Liver (tissue), 9 donors: ENCODE measurements around the gene DNAH2. TPM values are rescaled to one million over a fixed set of nuclear protein-coding genes. Genes with fewer than 3 reads are reported as not detected.

ENCODE experiments used
- DNase-seq: peaks from one replicate; pipeline ENCODE4 v3.0.0-alpha.2; 2017; ENCODE audit warnings: low spot score
- H3K27ac ChIP-seq, 2 donors: one replicate each; pipeline ENCODE4 v1.7.0; 2013; ENCODE audit warnings: inconsistent platforms in 2 of 2, low read length in 2 of 2, control low read depth in 1 of 2, low read depth in 1 of 2, mild to moderate bottlenecking in 1 of 2
- H3K27me3 ChIP-seq, 4 donors: one replicate each; pipeline versions ENCODE4 v1.6.1 to v1.7.0; 2013; ENCODE audit warnings: low read length in 3 of 4, inconsistent platforms in 1 of 4, mild to moderate bottlenecking in 1 of 4, moderate library complexity in 1 of 4; ENCODE audit not compliant: control insufficient read depth in 4 of 4, insufficient read depth in 4 of 4
- H3K36me3 ChIP-seq, 4 donors: one replicate each; pipeline versions ENCODE4 v1.6.1 to v1.7.0; 2013; ENCODE audit warnings: low read length in 3 of 4, mild to moderate bottlenecking in 3 of 4, low read depth in 1 of 4, moderate library complexity in 1 of 4; ENCODE audit not compliant: control insufficient read depth in 4 of 4, insufficient read depth in 3 of 4
- H3K4me1 ChIP-seq, 4 donors: one replicate each; pipeline versions ENCODE4 v1.6.1 to v1.7.0; 2013; ENCODE audit warnings: low read length in 3 of 4, mild to moderate bottlenecking in 3 of 4, moderate library complexity in 1 of 4; ENCODE audit not compliant: control insufficient read depth in 4 of 4, insufficient read depth in 4 of 4
- H3K4me3 ChIP-seq, 3 donors: one replicate each; pipeline versions ENCODE4 v1.6.1 to v1.7.0; 2013; ENCODE audit warnings: low read length in 3 of 3, control low read depth in 1 of 3, low read depth in 1 of 3, mild to moderate bottlenecking in 1 of 3
- H3K9ac ChIP-seq, 2 donors: one replicate each; pipeline ENCODE4 v1.7.0; 2013; ENCODE audit warnings: low read length in 2 of 2, mild to moderate bottlenecking in 2 of 2, moderate library complexity in 2 of 2, control low read depth in 1 of 2, low read depth in 1 of 2
- H3K9me3 ChIP-seq, 4 donors: one replicate each; pipeline versions ENCODE4 v1.6.1 to v1.7.0; 2013; ENCODE audit warnings: low read length in 3 of 4; ENCODE audit not compliant: control insufficient read depth in 4 of 4
- CTCF ChIP-seq: fragments of 150-350 bp; IDR thresholded peaks from 2 replicates; pipeline ENCODE4 v1.5.1; 2017; ENCODE audit warnings: improper control_type of control experiment, low read depth, low read length; ENCODE audit not compliant: missing input control
- FOXA2 ChIP-seq: IDR thresholded peaks from 2 replicates; pipeline ENCODE4 v1.6.1; 2016; ENCODE audit warnings: antibody characterized with exemption
- GABPA ChIP-seq, 2 donors: IDR thresholded peaks in 1 of 2; conservative IDR thresholded peaks in 1 of 2; 2 replicates each; pipeline ENCODE4 v1.6.1; 2016; ENCODE audit warnings: antibody characterized with exemption in 2 of 2, mild to moderate bottlenecking in 1 of 2, moderate library complexity in 1 of 2
- JUND ChIP-seq, 2 donors: IDR thresholded peaks; 2 replicates each; pipeline ENCODE4 v1.6.1; 2016; ENCODE audit warnings: antibody characterized with exemption in 2 of 2
- RAD21 ChIP-seq, 2 donors: IDR thresholded peaks; 2 replicates each; pipeline ENCODE4 v1.6.1; 2016; ENCODE audit warnings: antibody characterized with exemption in 2 of 2, mild to moderate bottlenecking in 2 of 2
- TAF1 ChIP-seq: conservative IDR thresholded peaks from 2 replicates; pipeline ENCODE4 v1.6.1; 2016; ENCODE audit warnings: antibody characterized with exemption, mild to moderate bottlenecking
- YY1 ChIP-seq: IDR thresholded peaks from 2 replicates; pipeline ENCODE4 v1.6.1; 2016; ENCODE audit warnings: antibody characterized with exemption, mild to moderate bottlenecking
- WGBS: extraction: QIAGEN DNeasy Blood & Tissue Kit; methylation state at CpG from one replicate; pipeline ENCODE4 v1.1.7; 2013; 5-methylcytosine and 5-hydroxymethylcytosine counted together
- polyA plus RNA-seq, 2 donors: library from polyadenylated mRNA; stranded (reverse) in 1 of 2; unstranded in 1 of 2; fragments of 200-250 nt in 1 of 2; fragments of >200 nt in 1 of 2; fragmentation: Nextera tagmentation in 1 of 2; extraction: Ambion mirVana in 1 of 2; gene quantifications; one replicate each; pipeline versions ENCODE4 v1.2.1 to v1.2.3, GENCODE V29; 2013 to 2015
- total RNA-seq, 2 donors: library from RNA; depleted of rRNA; stranded (reverse); fragments of >200 nt; gene quantifications; one replicate each; pipeline ENCODE4 v1.2.3, GENCODE V29; 2014
- donor health status: healthy.
- donor health status: healthy.
- donor health status: healthy.
- donor health status: healthy.
- donor health status: healthy.

Gene DNAH2
- total and polyA plus RNA-seq, 4 donors, result under 0.01 to 0.25 (median 0.05) TPM

GRCh38 chr17:7882068-7882467 lies 164.5 kb downstream of the DNAH2 start:
- H3K4me1 ChIP-seq, result peaks cover 0 to 17% (median 16%) of the 10 kb centered on the region in 4 donors

GRCh38 chr17:7882629-7883028 lies 165.1 kb downstream of the DNAH2 start:
- Histone ChIP-seq H3K27me3 (no peaks in the 10 kb centered on the region), H3K27ac (no peak overlapping the region), H3K4me3 (no peak overlapping the region), H3K36me3 (no peaks in the 10 kb centered on the region), H3K4me1 (peaks cover 0 to 22% (median 21%) of the 10 kb centered on the region in 4 donors), H3K9me3 (no peaks in the 10 kb centered on the region), H3K9ac (no peak overlapping the region)
- no peak for DNase-seq
- WGBS, result 92% methylated on average over 3 of the region's 3 CpGs
- TF ChIP-seq FOXA2, result no peak
- no peak for TF ChIP-seq RAD21 (IDR thresholded peaks at IDR 0.05)
- TF ChIP-seq YY1, result no peak
- TF ChIP-seq TAF1, result no peak
- no peak for TF ChIP-seq CTCF

More at GRCh38 chr17:7882068-7882467, 164.5 kb downstream of the DNAH2 start:
- DNase-seq, result no peak
- Histone ChIP-seq H3K9ac (no peak overlapping the region), H3K9me3 (no peaks in the 10 kb centered on the region), H3K27ac (no peak overlapping the region), H3K36me3 (no peaks in the 10 kb centered on the region), H3K27me3 (no peaks in the 10 kb centered on the region), H3K4me3 (no peak overlapping the region)
- WGBS, result 76% methylated on average over 7 of the region's 7 CpGs
- TF ChIP-seq FOXA2 (no peak), JUND (IDR thresholded peaks at IDR 0.05) (no peak), GABPA (IDR thresholded peaks at IDR 0.05 in 1 of 2, conservative IDR thresholded peaks at IDR 0.05 in 1 of 2) (no peak)

Other genes starting within 250 kb of the DNAH2 start
- gene ZBTB4, start 238.1 kb upstream of the DNAH2 start, total RNA-seq, result 1 to 10 TPM; 4.6 to 6.0 TPM
- gene ZBTB4, start 238.1 kb upstream of the DNAH2 start, polyA plus RNA-seq, result 1 to 10 TPM; 1.5 to 5.7 TPM
- gene SLC35G6, start 236.3 kb upstream of the DNAH2 start, total RNA-seq, result not detected
- not detected for gene SLC35G6, start 236.3 kb upstream of the DNAH2 start, polyA plus RNA-seq
- 10 to 100 TPM; 53.5 to 54.4 TPM for gene POLR2A, start 233.4 kb upstream of the DNAH2 start, total RNA-seq
- gene POLR2A, start 233.4 kb upstream of the DNAH2 start, polyA plus RNA-seq, result 10 to 100 TPM; 13.3 to 16.2 TPM
- gene TNFSF12, start 168.7 kb upstream of the DNAH2 start, total RNA-seq, result 1 to 10 TPM; 4.2 to 5.7 TPM
- 10 to 100 TPM in 1 of 2 donors, 1 to 10 TPM in 1; 5.2 to 13.1 TPM for gene TNFSF12, start 168.7 kb upstream of the DNAH2 start, polyA plus RNA-seq
- 1 to 10 TPM; 1.4 to 4.6 TPM for gene TNFSF13, start 159.0 kb upstream of the DNAH2 start, total RNA-seq
- gene TNFSF13, start 159.0 kb upstream of the DNAH2 start, polyA plus RNA-seq, result 1 to 10 TPM; 4.4 to 9.3 TPM
- gene SENP3, start 155.8 kb upstream of the DNAH2 start, total RNA-seq, result 10 to 100 TPM; 21.3 to 29.2 TPM
- gene SENP3, start 155.8 kb upstream of the DNAH2 start, polyA plus RNA-seq, result 10 to 100 TPM in 1 of 2 donors, 1 to 10 TPM in 1; 4.9 to 18.2 TPM
- gene CD68, start 138.1 kb upstream of the DNAH2 start, total RNA-seq, result 10 to 100 TPM; 15.8 to 50.4 TPM
- 10 to 100 TPM; 14.2 to 88.6 TPM for gene CD68, start 138.1 kb upstream of the DNAH2 start, polyA plus RNA-seq
- gene MPDU1, start 133.9 kb upstream of the DNAH2 start, total RNA-seq, result 100 to 1,000 TPM in 1 of 2 donors, 10 to 100 TPM in 1; 71.6 to 111 TPM
- 100 to 1,000 TPM in 1 of 2 donors, 10 to 100 TPM in 1; 55.3 to 136 TPM for gene MPDU1, start 133.9 kb upstream of the DNAH2 start, polyA plus RNA-seq
- gene SOX15, start 127.7 kb upstream of the DNAH2 start, total RNA-seq, result under 1 TPM in 1 of 2 donors, not detected in 1; 0.17 TPM
- gene SOX15, start 127.7 kb upstream of the DNAH2 start, polyA plus RNA-seq, result under 1 TPM; 0.06 to 0.33 TPM
- gene FXR2, start 102.8 kb upstream of the DNAH2 start, total RNA-seq, result 10 to 100 TPM; 12.4 to 18.3 TPM
- gene FXR2, start 102.8 kb upstream of the DNAH2 start, polyA plus RNA-seq, result 10 to 100 TPM in 1 of 2 donors, 1 to 10 TPM in 1; 6.8 to 17.2 TPM
- gene SAT2, start 89.9 kb upstream of the DNAH2 start, total RNA-seq, result 10 to 100 TPM; 25.9 to 53.8 TPM
- 100 to 1,000 TPM; 158 to 181 TPM for gene SAT2, start 89.9 kb upstream of the DNAH2 start, polyA plus RNA-seq
- 10 to 100 TPM in 1 of 2 donors, 1 to 10 TPM in 1; 3.5 to 15.3 TPM for gene SHBG, start 87.6 kb upstream of the DNAH2 start, total RNA-seq
- gene SHBG, start 87.6 kb upstream of the DNAH2 start, polyA plus RNA-seq, result 10 to 100 TPM; 29.0 to 61.6 TPM
- gene ATP1B2, start 66.8 kb upstream of the DNAH2 start, total RNA-seq, result 1 to 10 TPM in 1 of 2 donors, under 1 TPM in 1; 0.33 to 8.3 TPM
- 1 to 10 TPM in 1 of 2 donors, under 1 TPM in 1; 0.53 to 3.4 TPM for gene ATP1B2, start 66.8 kb upstream of the DNAH2 start, polyA plus RNA-seq
- 10 to 100 TPM; 12.3 to 18.4 TPM for gene TP53, start 30.3 kb upstream of the DNAH2 start, total RNA-seq
- 10 to 100 TPM in 1 of 2 donors, 1 to 10 TPM in 1; 8.3 to 13.0 TPM for gene TP53, start 30.3 kb upstream of the DNAH2 start, polyA plus RNA-seq
- 1 to 10 TPM; 1.8 to 3.3 TPM for gene WRAP53, start 29.3 kb upstream of the DNAH2 start, total RNA-seq
- 1 to 10 TPM; 2.3 to 3.0 TPM for gene WRAP53, start 29.3 kb upstream of the DNAH2 start, polyA plus RNA-seq
- gene EFNB3, start 12.5 kb upstream of the DNAH2 start, total RNA-seq, result under 1 TPM; 0.33 to 0.50 TPM
- under 1 TPM; 0.19 to 0.80 TPM for gene EFNB3, start 12.5 kb upstream of the DNAH2 start, polyA plus RNA-seq
- 10 to 100 TPM in 1 of 2 donors, 1 to 10 TPM in 1; 3.5 to 11.5 TPM for gene KDM6B, start 116.5 kb downstream of the DNAH2 start, total RNA-seq
- 1 to 10 TPM; 2.5 to 3.2 TPM for gene KDM6B, start 116.5 kb downstream of the DNAH2 start, polyA plus RNA-seq
- 1 to 10 TPM in 1 of 2 donors, under 1 TPM in 1; 0.65 to 4.0 TPM for gene TMEM88, start 137.3 kb downstream of the DNAH2 start, total RNA-seq
- gene TMEM88, start 137.3 kb downstream of the DNAH2 start, polyA plus RNA-seq, result 1 to 10 TPM; 3.3 to 4.6 TPM
- 10 to 100 TPM; 24.3 to 72.0 TPM for gene NAA38, start 139.8 kb downstream of the DNAH2 start, total RNA-seq
- gene NAA38, start 139.8 kb downstream of the DNAH2 start, polyA plus RNA-seq, result 100 to 1,000 TPM in 1 of 2 donors, 10 to 100 TPM in 1; 41.6 to 118 TPM
- gene CYB5D1, start 140.3 kb downstream of the DNAH2 start, total RNA-seq, result 10 to 100 TPM in 1 of 2 donors, 1 to 10 TPM in 1; 4.4 to 12.0 TPM
- gene CYB5D1, start 140.3 kb downstream of the DNAH2 start, polyA plus RNA-seq, result 1 to 10 TPM; 2.5 to 8.8 TPM
- 10 to 100 TPM; 11.0 to 14.4 TPM for gene CHD3, start 171.0 kb downstream of the DNAH2 start, total RNA-seq
- gene CHD3, start 171.0 kb downstream of the DNAH2 start, polyA plus RNA-seq, result 1 to 10 TPM; 1.9 to 3.4 TPM
- 1 to 10 TPM in 1 of 2 donors, under 1 TPM in 1; 0.33 to 1.4 TPM for gene RNF227, start 198.5 kb downstream of the DNAH2 start, total RNA-seq
- gene RNF227, start 198.5 kb downstream of the DNAH2 start, polyA plus RNA-seq, result under 1 TPM; 0.17 to 0.31 TPM
- gene KCNAB3, start 212.1 kb downstream of the DNAH2 start, total RNA-seq, result under 1 TPM; 0.23 to 0.67 TPM
- under 1 TPM; 0.42 to 0.43 TPM for gene KCNAB3, start 212.1 kb downstream of the DNAH2 start, polyA plus RNA-seq
- 10 to 100 TPM; 15.9 to 18.4 TPM for gene TRAPPC1, start 214.2 kb downstream of the DNAH2 start, total RNA-seq
- gene TRAPPC1, start 214.2 kb downstream of the DNAH2 start, polyA plus RNA-seq, result 10 to 100 TPM; 95.9 to 96.9 TPM
- 10 to 100 TPM; 10.5 to 12.0 TPM for gene CNTROB, start 214.5 kb downstream of the DNAH2 start, total RNA-seq
- gene CNTROB, start 214.5 kb downstream of the DNAH2 start, polyA plus RNA-seq, result 1 to 10 TPM; 2.2 to 6.7 TPM